SK-N-MC (cell line): Measurements from ENCODE around the gene HMHB1.

Experiments
- EZH2 ChIP-seq: fragments of 200-600 bp; sonication (generic); IDR thresholded peaks from one replicate; pipeline ENCODE4 v1.6.1; 2017; ENCODE audit warnings: antibody characterized with exemption
- POLR2AphosphoS5 ChIP-seq: IDR thresholded peaks from 2 replicates; pipeline ENCODE4 v1.6.1; 2012; ENCODE audit warnings: mild to moderate bottlenecking, low read depth, low read length, borderline replicate concordance

DNA sequence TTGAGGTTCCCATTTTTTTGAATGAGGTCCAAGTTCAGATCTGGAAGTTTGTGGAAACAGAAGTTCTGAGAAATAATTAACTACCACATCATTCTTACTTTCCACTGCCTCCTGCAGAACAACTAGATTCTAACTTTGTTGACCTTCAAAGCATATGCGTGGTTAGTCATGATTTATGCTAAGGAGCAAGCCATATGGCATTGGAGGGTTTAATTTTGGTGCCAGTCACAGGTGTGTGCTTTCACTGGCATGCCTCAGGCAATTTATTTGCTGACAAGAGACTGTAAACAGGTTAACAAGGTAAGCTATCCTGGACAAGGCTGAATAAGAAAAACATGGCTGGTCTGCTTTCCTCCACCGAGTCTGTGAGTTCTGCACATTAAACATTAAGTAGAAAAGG is 31.5 kb downstream of the HMHB1 start:
- no peak for TF ChIP-seq POLR2AphosphoS5
- TF ChIP-seq EZH2: no peak
